Measurements from ENCODE around the gene MCEE.

Gene MCEE

DNA sequence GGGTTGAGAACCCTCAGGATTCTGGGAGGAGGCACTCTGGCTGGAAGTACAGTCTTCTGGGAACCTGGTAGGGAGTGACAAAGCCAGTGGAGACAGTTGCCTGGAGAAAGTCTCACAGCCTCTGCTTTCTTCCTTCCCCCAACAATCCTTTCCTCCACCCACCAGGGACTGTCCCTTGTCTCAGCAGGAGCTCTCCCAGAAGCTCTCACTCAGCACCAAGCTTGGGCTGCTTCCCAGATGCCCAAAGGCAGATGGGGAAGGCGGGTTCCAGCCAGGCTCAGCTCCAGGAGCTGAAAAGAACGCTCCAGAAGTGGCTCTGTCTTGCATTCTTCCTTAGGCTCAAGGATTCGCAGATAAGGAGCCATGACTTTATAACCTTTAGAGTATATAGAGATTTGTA is 69.2 kb downstream of the MCEE start:
- TF ChIP-seq CTCF (conservative IDR thresholded peaks at IDR 0.05; ENCODE audit: control insufficient read depth, insufficient read depth, low read depth, low read length): no peak
- DNase-seq (ENCODE audit: low read depth): no peak

DNA sequence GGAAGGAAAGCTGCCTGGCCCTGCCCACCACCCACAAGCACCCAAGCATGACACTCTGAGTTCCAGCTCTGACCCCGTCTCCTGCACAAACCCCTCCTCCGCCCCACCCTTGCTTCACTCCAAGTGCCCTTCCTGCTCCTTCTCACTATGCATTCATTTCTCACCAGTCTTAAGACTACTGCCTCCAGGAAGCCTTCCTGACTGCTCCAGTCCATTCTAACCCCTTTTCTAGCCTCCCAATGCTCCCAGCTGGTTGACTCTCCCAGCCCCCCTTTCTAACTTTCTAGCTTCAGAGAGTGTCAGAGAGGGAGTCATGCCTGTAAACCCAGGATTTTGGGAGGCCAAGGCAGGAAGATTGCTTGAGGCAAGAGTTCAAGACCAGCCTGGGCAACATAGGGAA is 69.8 kb downstream of the MCEE start:
- H3K4me3 ChIP-seq (ENCODE audit: control insufficient read depth, low read depth, low read length): no peak overlapping the region
- TF ChIP-seq CTCF (conservative IDR thresholded peaks at IDR 0.05; ENCODE audit: control insufficient read depth, insufficient read depth, low read depth, low read length): no peak
- no peak for DNase-seq (ENCODE audit: low read depth)

More for the DNA sequence above, 69.2 kb downstream of the MCEE start:
- no peak overlapping the region for H3K4me3 ChIP-seq (ENCODE audit: control insufficient read depth, low read depth, low read length)
